Peyer's patch (tissue), 4 donors: Measurements from ENCODE around the gene ZXDC.

Source experiments
- CTCF ChIP-seq, 6 experiments: fragments of 450-650 bp in 4 of 6; fragments of 200-600 bp in 2 of 6; sonication (generic) in 1 of 6; IDR thresholded peaks; one replicate each; pipeline ENCODE4 v1.5.1; 2017 to 2019; ENCODE audit warnings: antibody characterized with exemption in 6 of 6, mild to moderate bottlenecking in 3 of 6, moderate library complexity in 1 of 6
- POLR2A ChIP-seq, 2 donors: fragments of 450-650 bp; IDR thresholded peaks; one replicate each; pipeline ENCODE4 v1.5.1; 2017; ENCODE audit warnings: antibody characterized with exemption in 2 of 2, mild to moderate bottlenecking in 2 of 2, moderate library complexity in 2 of 2

GRCh38 chr3:126510308-126510910, 34.7 kb upstream of the ZXDC start:
- TF ChIP-seq CTCF (IDR thresholded peaks at IDR 0.05), result no peak
- no peak for TF ChIP-seq POLR2A (IDR thresholded peaks at IDR 0.05)
